ENCODE measurements around the gene TAS2R20. TPM values are rescaled to one million over a fixed set of nuclear protein-coding genes. Genes with fewer than 3 reads are reported as not detected.

The TAS2R20 gene
- total and polyA plus RNA-seq, 2 of the 13 experiments (the other 11 are each of a cell fraction or from before 2014, with no cell fraction given) = 0.54 to 2.9 TPM

DNA sequence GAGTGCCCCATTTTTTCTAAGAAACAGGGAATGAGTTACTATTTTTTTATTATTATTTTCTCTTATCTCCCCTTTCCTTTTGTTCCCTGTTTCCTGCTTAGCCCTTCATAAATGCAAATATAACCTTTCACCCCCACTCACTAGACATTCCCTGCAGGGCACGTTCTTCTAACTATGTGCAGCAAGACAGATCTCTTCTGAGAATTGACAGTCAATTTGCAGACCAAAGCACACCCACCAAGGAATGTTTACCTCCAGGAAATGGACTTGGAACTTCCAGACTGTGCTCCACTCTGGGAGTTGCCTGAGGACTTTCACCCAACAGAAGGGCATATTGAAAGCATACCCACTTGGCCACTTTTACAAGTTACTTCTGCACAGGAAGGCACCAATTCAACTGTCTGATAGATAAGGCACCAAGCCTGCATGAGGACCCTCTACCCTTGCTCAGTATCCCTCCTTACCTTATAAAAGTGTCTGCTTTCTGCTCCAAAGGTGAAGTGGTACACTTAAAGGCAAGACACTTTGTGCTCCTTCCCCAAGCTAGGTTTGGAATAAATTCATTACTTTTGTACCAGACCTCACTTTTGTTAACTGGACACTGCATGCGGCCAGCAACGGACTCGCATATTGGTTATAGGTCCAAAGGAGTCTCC, 17.8 kb upstream of the TAS2R20 start (continued):
- TF ChIP-seq HOXA3 (CRISPR knock-in tag; IDR thresholded peaks at IDR 0.05) (peak; percentile 46; the same call in 1 of the 2 replicates), POLR2AphosphoS5 (IDR thresholded peaks at IDR 0.05; ENCODE audit: low read depth, low read length) (no peak), ZHX2 (IDR thresholded peaks at IDR 0.05; ENCODE audit: low read depth) (no peak), ZHX2 (CRISPR knock-in tag; IDR thresholded peaks at IDR 0.05; ENCODE audit: borderline replicate concordance) (no peak), THAP11 (CRISPR knock-in tag; IDR thresholded peaks at IDR 0.05) (no peak), KAT2B (IDR thresholded peaks at IDR 0.05; ENCODE audit: borderline replicate concordance, low read depth, low read length) (no peak), YEATS2 (CRISPR knock-in tag; IDR thresholded peaks at IDR 0.05; ENCODE audit: borderline replicate concordance) (no peak), ZNF253 (CRISPR knock-in tag; IDR thresholded peaks at IDR 0.05; ENCODE audit: borderline replicate concordance) (no peak), ZNF616 (CRISPR knock-in tag; IDR thresholded peaks at IDR 0.05; ENCODE audit: low read depth) (no peak), POGZ (CRISPR knock-in tag; IDR thresholded peaks at IDR 0.05) (peak; percentile 96), ZNF780A (CRISPR knock-in tag; IDR thresholded peaks at IDR 0.05) (no peak), GFI1 (CRISPR knock-in tag; IDR thresholded peaks at IDR 0.05; ENCODE audit: borderline replicate concordance) (no peak), ZNF687 (CRISPR knock-in tag; IDR thresholded peaks at IDR 0.05) (no peak), ZNF143 (CRISPR knock-in tag; IDR thresholded peaks at IDR 0.05) (no peak), CC2D1A (CRISPR knock-in tag; IDR thresholded peaks at IDR 0.05) (no peak), FIP1L1 (IDR thresholded peaks at IDR 0.05; ENCODE audit: borderline replicate concordance, insufficient read depth, low read depth, low read length) (no peak), ZNF709 (CRISPR knock-in tag; IDR thresholded peaks at IDR 0.05) (0 out of 2 replicates have a peak, but pooled peaks have one; percentile 25), MLLT10 (CRISPR knock-in tag; IDR thresholded peaks at IDR 0.05) (no peak), HMG20B (CRISPR knock-in tag; conservative IDR thresholded peaks at IDR 0.05) (no peak; the same call in 1 of the 2 replicates), ZNF749 (CRISPR knock-in tag; IDR thresholded peaks at IDR 0.05; ENCODE audit: borderline replicate concordance) (no peak), ZNF672 (CRISPR knock-in tag; IDR thresholded peaks at IDR 0.05) (no peak), GTF2F1 (IDR thresholded peaks at IDR 0.05; ENCODE audit: low read length) (no peak), ZKSCAN1 (IDR thresholded peaks at IDR 0.05; ENCODE audit: low read length) (no peak)

Measured in HepG2 (cell line).